Activated T-helper 9 cell treated with anti-CD3 and anti-CD28 coated beads, Interleukin-2, amount 50 U/mL, for 16 hours (primary cell): ENCODE measurements around the gene ITGBL1.

Source experiments
- DNase-seq: peaks from one replicate; pipeline ENCODE4 v3.0.0-alpha.2; 2020; ENCODE audit warnings: low read depth

The ITGBL1 gene

GRCh38 chr13:101628900-101629299, 176.4 kb downstream of the ITGBL1 start:
- no peak for DNase-seq

GRCh38 chr13:101631395-101631794, 178.9 kb downstream of the ITGBL1 start:
- no peak for DNase-seq

DNA sequence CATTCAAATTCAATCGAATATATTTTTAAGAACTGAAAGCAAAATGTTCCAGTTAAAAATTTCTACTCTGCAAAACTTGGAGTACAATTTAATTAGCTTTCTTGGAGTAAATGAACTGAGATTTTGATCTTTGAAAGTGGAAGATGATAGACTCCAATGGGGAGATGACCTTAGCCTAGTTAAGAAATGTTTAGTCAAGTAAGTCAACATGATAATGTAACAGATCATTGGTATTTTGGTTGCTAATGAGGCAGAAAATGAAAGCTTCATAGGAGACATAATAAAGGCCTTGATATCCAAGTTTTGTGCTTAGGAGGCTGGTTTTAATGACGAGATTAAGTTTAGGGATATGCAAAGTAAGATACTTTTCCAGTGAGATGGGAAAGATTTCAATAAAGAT, 181.7 kb downstream of the ITGBL1 start:
- no peak for DNase-seq

GRCh38 chr13:101639711-101640110, 187.2 kb downstream of the ITGBL1 start:
- no peak for DNase-seq

DNA sequence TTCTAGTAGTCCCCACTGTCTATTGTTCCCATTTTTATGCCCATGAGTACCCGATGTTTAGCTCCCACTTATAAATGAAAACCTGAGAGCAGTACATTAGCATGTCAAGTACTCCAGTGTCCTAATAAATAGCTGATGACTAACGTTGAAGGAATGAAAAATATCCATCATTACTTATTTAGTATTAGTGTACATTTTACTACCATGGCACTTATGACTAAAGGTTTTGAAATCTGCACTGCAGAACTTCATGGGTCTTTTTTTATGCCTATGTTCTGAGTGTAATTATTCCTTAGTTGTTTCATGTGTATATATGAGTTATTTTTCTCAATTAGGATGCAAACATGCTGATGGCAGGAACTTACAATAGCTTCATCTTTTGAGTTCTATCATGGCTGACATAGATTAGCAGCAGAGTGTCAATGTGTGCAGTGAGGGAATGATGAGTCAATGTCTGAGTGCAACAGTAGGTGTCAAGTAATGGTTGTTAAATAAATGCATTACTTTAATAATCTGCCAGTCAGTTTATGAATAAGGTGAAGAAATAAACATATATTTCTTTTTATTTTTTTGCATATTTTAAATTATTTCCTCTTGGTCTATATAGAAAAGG, 188.4 kb downstream of the ITGBL1 start:
- no peak for DNase-seq

DNA sequence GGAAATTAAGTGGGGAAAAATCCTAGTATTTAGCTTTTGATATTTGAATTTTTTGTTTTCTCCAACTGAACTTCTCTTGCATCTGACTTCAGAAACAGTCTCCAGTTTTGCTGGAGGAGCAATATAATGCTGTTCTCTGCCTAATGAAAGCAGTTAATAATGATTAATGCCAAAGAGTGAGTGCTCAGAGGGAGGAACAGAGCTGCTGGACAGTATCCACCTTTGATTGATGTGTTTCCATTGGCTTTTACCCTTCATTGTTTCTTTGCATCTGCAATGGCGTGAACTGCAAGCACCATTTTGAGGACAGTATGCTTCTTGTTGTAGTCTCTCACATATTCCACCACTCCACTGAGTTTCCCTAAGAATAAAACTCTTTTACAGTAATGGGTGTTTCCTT, 193.4 kb downstream of the ITGBL1 start:
- no peak for DNase-seq

DNA sequence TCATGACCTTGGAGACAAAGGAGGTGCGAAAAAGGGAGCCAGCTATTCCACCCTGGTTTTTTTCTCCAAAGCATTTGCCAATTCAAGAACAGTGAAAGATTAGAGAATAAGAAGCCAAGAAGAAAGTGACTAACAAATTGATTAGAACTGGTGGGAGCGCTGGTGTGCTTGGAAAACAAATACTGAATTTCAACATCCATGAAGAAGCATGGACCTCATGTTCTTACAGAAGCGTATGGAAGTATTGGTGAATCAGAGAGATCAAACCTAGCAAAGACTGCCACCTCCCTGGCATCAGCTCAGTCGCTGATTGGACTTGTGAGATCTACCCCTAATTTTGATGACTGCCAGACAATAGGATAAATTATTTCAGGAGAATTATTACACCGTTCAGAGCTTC, 195.3 kb downstream of the ITGBL1 start:
- DNase-seq, result no peak

DNA sequence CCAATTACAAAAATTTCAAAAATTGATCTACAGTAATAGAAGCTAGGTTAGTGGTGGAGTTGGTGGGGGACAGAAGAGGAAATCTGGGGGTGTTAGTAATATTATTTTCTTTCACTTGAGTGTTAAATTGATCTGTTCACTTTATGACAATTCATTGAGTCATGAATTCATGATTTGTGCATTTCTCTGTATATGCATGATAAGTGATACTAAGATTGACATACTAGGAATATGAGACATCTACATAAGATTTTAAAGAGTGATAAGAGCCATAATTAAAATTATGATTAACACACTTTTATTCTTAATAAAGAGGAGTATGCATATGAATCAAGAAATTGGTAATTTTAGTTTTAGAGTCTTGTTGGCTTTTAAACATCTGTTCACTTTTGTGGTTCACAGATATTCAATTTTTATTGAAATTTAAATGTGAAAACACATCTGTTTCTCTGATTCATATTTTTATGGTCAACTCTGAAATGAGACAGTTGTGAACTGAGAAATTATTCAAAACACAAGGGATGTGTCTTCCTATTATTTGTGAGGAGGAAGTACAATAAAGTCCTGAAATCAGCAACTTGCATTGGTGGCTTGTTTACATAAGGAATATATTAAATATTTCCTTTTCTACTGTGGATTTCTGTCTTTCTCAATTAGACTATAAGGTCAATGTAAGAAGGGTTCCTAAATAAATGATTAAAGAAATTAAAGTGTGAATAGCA, 196.5 kb downstream of the ITGBL1 start:
- DNase-seq, result no peak

DNA sequence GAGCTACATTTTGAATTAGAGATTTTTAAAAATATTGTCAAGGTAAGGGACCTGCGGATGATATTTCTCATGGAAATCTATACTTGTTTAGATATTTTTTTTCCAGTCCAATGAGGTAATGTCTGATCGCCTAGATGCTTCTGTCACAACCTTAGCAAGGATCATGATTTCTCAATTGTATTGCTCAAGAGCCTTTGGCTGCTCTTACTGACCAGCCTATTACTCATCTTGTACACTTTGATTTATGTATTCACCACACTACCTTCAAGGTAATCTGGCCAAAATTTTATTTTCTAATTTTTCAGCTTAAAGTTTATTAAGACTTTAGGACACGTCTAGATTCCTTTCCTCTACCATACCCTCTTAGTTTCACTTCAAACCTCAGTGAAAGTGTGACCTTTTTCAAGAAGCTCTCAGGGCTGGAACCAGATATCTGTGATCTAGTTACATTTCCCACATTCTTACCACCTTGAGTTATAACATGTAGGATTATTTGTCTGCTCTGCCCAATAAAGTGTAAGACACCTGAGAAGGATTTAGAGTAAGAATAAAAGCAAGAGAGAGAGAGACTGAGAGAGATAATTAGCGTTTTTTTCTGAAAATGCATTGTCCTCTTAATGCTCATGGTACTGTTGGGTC, 197.1 kb downstream of the ITGBL1 start:
- DNase-seq, result no peak

DNA sequence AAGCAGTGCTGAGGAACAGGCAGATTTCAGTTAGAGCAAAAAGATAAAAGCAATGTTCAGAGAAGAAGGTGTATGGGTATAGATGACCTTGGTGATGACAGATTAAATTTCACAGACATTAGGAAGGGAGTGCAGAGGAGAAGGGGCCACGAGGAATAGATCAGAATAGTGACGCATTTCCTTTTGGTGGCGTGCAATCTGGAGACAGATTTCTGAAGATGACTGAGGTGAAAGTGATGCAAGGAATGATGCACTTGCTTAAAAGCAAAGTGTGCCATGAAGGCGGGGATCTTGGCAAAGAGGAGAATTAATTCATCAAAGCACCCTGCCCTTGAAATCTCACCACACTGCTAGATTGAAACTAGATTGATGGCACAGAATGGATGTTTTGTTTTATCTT, 202.4 kb downstream of the ITGBL1 start:
- no peak for DNase-seq

GRCh38 chr13:101655435-101655834, 203.0 kb downstream of the ITGBL1 start:
- DNase-seq, result no peak

DNA sequence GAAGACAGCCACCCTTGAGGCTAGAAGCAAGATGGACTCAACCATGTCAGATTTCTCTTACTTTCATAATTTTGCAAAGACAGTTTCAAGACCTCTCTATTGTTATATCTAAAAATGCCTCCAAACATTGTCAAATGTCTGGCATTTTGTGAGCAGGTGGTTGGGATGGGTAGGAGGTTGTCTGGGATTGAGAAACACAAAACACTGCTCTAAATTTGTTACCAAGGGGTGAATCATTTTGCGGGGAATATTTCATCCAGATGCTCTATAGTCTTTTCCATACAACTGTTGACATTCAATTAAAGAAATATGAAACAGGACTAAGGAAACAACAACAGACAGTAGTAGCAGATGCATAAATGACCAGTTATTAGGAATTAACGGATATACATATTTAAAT, 208.2 kb downstream of the ITGBL1 start:
- DNase-seq, result no peak

GRCh38 chr13:101661839-101662238, 209.4 kb downstream of the ITGBL1 start:
- no peak for DNase-seq

- DNase-seq, result no peak
Measured at GRCh38 chr13:101673360-101674105, 221.1 kb downstream of the ITGBL1 start.

- no peak for DNase-seq
Measured at GRCh38 chr13:101681834-101682233, 229.4 kb downstream of the ITGBL1 start.

GRCh38 chr13:101686003-101686402, 233.5 kb downstream of the ITGBL1 start:
- DNase-seq, result no peak

GRCh38 chr13:101690871-101691270, 238.4 kb downstream of the ITGBL1 start:
- no peak for DNase-seq

DNA sequence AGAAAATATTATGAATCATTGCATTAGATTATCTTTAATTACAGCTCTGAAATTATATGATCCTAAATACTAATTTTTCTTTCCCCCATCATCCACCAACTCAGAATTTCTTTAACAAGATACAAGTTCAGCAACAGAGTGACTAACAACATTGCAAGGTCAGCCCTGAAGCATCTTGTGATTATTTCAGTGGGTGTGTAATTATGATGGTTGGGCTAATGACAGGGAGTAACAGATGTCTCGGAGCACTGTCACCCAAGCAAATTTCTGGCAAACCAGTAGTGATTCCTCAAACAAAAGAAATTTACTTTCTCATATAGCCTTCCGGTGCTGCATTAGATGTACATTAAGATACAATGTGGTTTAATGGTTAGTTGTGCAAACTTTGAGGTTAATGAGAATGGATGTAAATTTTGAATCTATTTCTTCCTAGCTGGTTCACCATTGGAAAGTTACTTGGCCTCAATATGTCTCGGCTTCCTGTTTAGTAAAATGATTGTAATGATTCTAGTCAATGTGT, 238.9 kb downstream of the ITGBL1 start:
- DNase-seq, result no peak

- DNase-seq, result no peak
Measured at GRCh38 chr13:101695870-101696516, 243.5 kb downstream of the ITGBL1 start.

- no peak for DNase-seq
Measured at GRCh38 chr13:101697745-101698144, 245.3 kb downstream of the ITGBL1 start.

DNA sequence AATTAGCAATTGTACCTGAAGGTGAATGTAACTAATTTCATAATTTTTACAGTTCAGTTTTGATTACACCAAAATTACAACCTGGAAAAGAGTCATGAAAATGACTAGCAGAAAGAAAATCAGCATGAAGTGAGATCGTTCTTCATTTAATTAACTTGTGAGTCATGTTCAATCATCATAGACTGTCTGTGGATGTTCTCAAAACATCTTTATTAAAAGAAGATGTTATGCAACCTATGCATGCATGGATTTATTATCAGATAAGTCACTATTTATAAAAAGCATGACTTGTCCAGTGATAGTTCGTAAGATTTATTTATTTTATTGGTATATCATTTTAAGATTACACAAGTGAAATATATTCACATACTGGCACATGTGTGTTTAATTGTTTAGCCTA, 245.9 kb downstream of the ITGBL1 start:
- DNase-seq, result no peak

DNA sequence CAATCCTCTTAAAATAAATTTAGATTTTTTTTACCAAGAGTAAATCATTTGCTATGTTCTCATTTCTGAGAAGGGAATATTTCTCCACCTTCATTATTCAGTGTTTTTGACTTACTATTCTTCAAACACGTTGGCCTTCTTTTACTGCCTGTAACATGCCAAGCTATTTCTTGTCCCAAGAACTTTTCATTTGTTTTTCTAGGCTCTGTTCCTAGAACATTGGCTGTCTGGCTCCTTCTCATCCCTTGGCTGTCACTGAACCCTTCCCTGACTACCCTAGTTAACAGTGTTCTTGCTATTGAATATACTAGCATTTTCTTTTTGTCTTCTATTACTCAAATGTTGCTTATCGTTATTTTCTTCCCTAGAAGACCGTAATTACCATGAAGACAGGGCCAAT, 248.1 kb downstream of the ITGBL1 start:
- DNase-seq, result no peak
